Activated naive CD4-positive, alpha-beta T cell treated with anti-CD3 and anti-CD28 coated beads for 36 hours (primary cell): ENCODE measurements around the gene CNOT2. TPM values are rescaled to one million over a fixed set of nuclear protein-coding genes. Genes with fewer than 3 reads are reported as not detected.
"Not testable (repeated sequence)": the region's sequence is repeated elsewhere in the genome, so short reads cannot be mapped to it uniquely, and the experiment has no call there.

Experiments
- CTCF ChIA-PET: fragments of 350-600 bp; sonication (Branson Sonifier 250); formaldehyde crosslinking; loops from one replicate; lab custom pipeline; 2021; ENCODE audit warnings: antibody characterized with exemption; lab: Charles Lee
- DNase-seq: peaks from one replicate; pipeline ENCODE4 v3.0.0-alpha.2; 2020
- H3K27ac Mint-ChIP-seq: one replicate; pipeline ENCODE4 v1.8.0; 2021; ENCODE audit warnings: mild to moderate bottlenecking, mixed read lengths
- H3K27me3 Mint-ChIP-seq: one replicate; pipeline ENCODE4 v1.8.0; 2021; ENCODE audit warnings: low read depth, mixed read lengths
- H3K36me3 Mint-ChIP-seq: one replicate; pipeline ENCODE4 v1.8.0; 2021; ENCODE audit warnings: low read depth, mixed read lengths
- H3K4me1 Mint-ChIP-seq: one replicate; pipeline ENCODE4 v1.8.0; 2021; ENCODE audit warnings: low read depth, mixed read lengths
- H3K4me3 Mint-ChIP-seq: one replicate; pipeline ENCODE4 v1.8.0; 2021; ENCODE audit warnings: mild to moderate bottlenecking, moderate library complexity, mixed read lengths
- H3K9me3 Mint-ChIP-seq: one replicate; pipeline ENCODE4 v1.8.0; 2021; ENCODE audit warnings: mixed read lengths
- intact Hi-C: fragments of 100-400 bp; cut with micrococcal nuclease; formaldehyde crosslinking; loops from one replicate; pipeline ENCODE4 v1.15.1; 2023
- total RNA-seq, 2 experiments: library from RNA; stranded (reverse); gene quantifications; one replicate each; pipeline ENCODE4 v1.2.3, GENCODE V29; 2021

Gene CNOT2
- total RNA-seq, 2 experiments from 2014 or later: 66.0 to 66.2 TPM

DNA sequence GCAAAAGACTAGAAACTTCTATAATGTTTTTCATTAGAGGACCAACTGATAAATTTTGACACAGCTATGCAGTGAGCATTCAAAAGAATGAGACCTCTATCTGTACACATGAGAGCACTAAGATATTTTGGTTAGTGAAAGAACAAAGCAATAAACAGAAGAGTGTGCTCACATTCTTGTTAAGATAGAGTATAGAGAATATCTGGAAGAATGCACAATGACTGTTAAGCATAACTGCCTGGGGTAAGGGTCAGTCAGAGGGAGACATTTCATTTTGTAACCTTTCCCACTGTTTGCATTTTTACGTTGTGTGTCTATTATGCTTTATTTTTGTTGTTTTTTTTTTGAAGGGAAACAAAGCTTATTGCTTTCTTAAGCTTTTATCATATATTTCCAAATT is 143.5 kb downstream of the CNOT2 start:
- no peak overlapping the region for H3K4me3 Mint-ChIP-seq
- no peaks in the 10 kb centered on the region for H3K4me1 Mint-ChIP-seq
- peaks cover 4% of the 10 kb centered on the region for H3K36me3 Mint-ChIP-seq
- DNase-seq: no peak
- H3K27ac Mint-ChIP-seq: no peak overlapping the region
- H3K27me3 Mint-ChIP-seq: no peaks in the 10 kb centered on the region
- intact Hi-C loops: no loop called here
- peaks cover 6% of the 10 kb centered on the region for H3K9me3 Mint-ChIP-seq
- CTCF ChIA-PET: no interaction called here

DNA sequence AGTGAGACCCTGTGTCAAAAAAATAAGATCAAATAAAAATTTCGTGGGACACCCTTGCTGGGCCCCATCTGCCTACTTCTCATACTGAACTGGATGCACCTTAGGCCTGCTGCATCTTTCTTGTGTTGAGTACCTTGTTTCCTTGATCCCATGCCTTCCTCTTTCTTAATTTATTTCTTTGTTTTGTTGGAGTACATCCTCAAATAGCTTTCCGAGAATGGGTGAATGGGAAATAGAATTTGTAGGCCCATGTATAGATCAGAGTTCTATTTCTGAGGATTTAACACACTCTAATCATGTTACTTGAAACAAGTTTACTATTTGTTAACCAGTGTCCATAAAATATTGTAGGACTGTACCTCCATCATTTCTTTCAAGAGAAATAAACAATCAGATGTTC is 146.4 kb downstream of the CNOT2 start:
- H3K9me3 Mint-ChIP-seq: peaks cover 6% of the 10 kb centered on the region
- CTCF ChIA-PET: no interaction called here
- H3K27me3 Mint-ChIP-seq: no peaks in the 10 kb centered on the region
- H3K4me3 Mint-ChIP-seq: no peak overlapping the region
- no peak for DNase-seq
- intact Hi-C loops: no loop called here
- H3K36me3 Mint-ChIP-seq: peaks cover 2% of the 10 kb centered on the region
- no peak overlapping the region for H3K27ac Mint-ChIP-seq
- H3K4me1 Mint-ChIP-seq: no peaks in the 10 kb centered on the region

DNA sequence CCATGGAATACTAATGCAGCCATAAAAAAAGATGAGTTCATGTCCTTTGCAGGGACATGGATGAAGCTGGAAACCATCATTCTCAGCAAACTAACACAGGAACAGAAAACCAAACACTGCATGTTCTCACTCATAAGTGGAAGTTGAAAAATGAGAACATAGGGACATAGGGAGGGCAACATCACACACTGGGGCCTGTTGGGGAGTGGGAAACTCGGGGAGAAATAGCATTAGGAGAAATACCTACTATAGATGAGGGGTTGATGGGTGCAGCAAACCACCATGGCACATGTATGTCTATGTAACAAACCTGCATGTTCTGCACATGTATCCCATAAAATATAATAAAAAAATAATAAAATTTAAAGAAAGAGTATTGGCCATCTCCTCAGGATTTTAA is 149.4 kb downstream of the CNOT2 start:
- not testable (repeated sequence) for DNase-seq, H3K9me3 Mint-ChIP-seq, H3K27ac Mint-ChIP-seq

DNA sequence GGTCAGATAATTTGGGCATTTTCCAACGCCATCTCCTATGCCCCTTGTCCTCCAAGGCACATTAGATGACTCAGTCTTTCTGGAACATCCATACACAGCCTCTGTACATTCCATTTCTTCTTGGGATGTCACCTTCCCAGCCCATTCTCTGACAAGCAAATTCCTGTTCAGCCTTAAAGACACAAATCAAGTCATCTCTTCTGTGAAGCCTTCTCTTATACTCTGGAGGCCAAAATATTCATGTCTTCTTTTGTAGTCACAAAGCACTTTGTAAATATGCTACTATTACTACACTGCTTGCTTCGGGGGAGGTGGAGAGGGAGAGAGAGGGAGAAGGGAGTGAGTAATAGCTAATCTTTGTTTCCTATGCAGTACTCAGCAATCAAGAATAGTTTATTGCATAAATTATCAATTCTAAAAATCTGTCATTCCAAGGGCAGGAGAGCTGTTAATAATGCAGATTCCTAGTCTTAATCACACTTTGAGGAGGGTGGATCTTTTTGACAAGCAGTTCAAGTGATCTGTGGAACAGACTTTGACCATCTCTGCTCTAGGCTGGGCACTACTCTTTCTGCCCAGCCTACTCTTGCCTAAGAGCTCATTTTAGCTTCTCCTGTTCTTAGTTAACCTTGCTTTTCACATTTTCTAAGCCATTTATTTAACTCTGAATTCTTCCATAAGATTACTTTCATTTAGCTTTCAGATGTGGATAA is 150.7 kb downstream of the CNOT2 start:
- Mint-ChIP-seq H3K9me3 (peaks cover 4% of the 10 kb centered on the region), H3K27ac (no peak overlapping the region), H3K27me3 (no peaks in the 10 kb centered on the region), H3K36me3 (peaks cover 2% of the 10 kb centered on the region), H3K4me1 (no peaks in the 10 kb centered on the region), H3K4me3 (no peak overlapping the region)
- DNase-seq: no peak
- intact Hi-C loops: no loop called here
- CTCF ChIA-PET: no interaction called here

More for the DNA sequence above, 149.4 kb downstream of the CNOT2 start:
- CTCF ChIA-PET, H3K4me1 Mint-ChIP-seq, H3K27me3 Mint-ChIP-seq, intact Hi-C loops, H3K36me3 Mint-ChIP-seq, H3K4me3 Mint-ChIP-seq: not testable (repeated sequence)

DNA sequence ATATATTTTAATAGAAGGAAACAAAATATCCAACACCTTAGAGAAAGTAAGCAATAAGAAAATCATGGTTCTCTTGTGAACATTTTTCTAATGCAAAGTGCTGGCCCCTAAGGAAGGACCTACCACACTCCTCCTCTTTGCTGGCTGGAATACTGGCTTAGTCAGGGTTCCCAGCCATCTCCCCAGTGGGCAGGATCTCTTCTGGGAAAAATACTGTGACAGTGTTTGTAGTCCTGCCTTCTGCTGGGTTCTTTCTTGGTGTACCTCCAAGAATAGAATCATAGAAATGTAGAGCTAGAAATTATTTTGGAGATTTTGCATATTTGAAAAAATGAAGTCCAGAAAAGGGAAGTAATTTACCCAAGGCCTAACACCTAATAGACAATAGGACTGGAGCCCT is 154.8 kb downstream of the CNOT2 start:
- Mint-ChIP-seq H3K27ac (no peak overlapping the region), H3K9me3 (no peaks in the 10 kb centered on the region), H3K27me3 (no peaks in the 10 kb centered on the region), H3K4me3 (no peak overlapping the region), H3K4me1 (no peaks in the 10 kb centered on the region), H3K36me3 (peaks cover 11% of the 10 kb centered on the region)
- CTCF ChIA-PET: no interaction called here
- intact Hi-C loops: no loop called here
- DNase-seq: no peak

DNA sequence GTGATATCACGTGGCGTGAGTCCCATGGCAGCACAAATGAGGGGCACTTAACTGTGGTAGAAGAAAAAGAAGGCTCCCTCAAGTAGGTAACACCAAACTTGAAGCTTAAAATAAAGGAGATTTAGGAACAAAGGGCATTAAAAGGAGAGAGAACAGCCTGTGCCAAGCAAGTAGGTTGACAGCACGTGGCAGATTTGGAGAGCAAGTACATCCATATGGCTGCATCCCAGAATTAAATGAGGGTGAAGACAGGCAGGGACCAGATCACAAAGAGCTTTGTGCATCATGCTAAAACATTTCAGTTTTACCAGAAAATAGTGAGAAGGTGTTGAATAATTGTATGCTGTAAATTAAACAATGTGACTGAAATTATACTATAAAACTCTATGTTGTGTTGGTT is 155.6 kb downstream of the CNOT2 start:
- Mint-ChIP-seq H3K27me3 (no peaks in the 10 kb centered on the region), H3K4me3 (no peak overlapping the region), H3K36me3 (peaks cover 11% of the 10 kb centered on the region), H3K4me1 (no peaks in the 10 kb centered on the region), H3K27ac (no peak overlapping the region), H3K9me3 (no peaks in the 10 kb centered on the region)
- intact Hi-C loops: no loop called here
- no peak for DNase-seq
- CTCF ChIA-PET: no interaction called here

DNA sequence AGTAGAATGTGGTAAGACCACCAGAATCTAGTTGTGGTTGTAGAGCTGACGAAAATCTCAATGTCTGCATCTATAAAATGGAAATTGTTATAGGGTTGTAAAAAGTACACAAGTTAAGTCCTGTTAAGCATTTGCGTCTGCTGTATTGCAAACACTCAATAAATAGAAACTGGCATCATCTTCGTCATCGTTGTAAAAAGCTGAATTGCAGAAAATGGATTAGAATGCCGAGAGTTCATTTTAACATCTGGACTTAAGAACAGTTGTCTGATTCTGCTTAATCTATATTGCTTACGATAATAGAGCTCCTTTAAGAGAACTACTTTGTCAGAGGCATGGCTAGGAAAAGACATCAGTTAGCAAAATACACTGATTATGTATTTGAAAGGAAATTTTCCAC is 156.1 kb downstream of the CNOT2 start:
- no peak for DNase-seq
- Mint-ChIP-seq H3K4me1 (no peaks in the 10 kb centered on the region), H3K36me3 (peaks cover 11% of the 10 kb centered on the region), H3K27ac (no peak overlapping the region), H3K4me3 (no peak overlapping the region), H3K27me3 (no peaks in the 10 kb centered on the region), H3K9me3 (no peaks in the 10 kb centered on the region)
- CTCF ChIA-PET: no interaction called here
- intact Hi-C loops: no loop called here

DNA sequence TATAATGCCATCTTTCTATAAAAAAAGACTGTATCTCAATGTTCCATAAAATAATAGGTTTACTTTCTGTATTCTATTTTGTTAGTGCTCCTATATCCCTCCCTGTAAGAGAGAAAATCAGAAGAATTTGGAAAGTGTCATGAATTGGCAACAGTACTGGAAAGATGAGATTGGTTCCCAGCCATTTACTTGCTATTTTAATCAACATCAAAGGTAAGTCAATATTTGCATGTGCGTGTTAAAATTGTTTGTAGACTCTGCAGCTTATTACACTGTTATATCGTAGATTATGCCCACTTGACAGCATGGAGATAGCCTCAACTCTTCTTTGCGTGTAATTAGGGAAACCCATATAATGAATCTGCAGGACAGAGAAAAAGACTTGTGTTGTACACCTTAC is 156.9 kb downstream of the CNOT2 start:
- no peaks in the 10 kb centered on the region for H3K4me1 Mint-ChIP-seq
- intact Hi-C loops: no loop called here

DNA sequence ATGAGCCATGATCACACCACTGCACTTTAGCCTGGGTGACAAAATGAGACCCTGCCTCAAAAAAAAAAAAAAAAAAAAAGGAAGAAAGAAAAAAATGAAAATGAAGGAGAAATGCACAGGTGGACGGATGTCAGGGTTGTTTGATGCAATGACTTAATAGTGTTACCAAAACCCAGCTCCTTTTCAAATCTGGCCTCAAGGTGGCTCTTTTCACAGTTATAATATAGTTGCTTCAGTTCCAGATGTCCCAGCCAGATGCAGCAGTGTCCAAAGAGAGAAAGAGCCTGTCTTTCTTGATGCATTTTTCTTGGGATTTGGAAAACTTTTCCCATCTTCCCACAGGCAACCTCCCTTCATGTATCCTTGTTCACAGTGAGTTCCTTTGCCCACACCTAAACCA is 159.4 kb downstream of the CNOT2 start:
- DNase-seq: no peak
- intact Hi-C loops: no loop called here
- Mint-ChIP-seq H3K4me3 (no peak overlapping the region), H3K36me3 (peaks cover 11% of the 10 kb centered on the region), H3K27me3 (no peaks in the 10 kb centered on the region), H3K27ac (no peak overlapping the region), H3K4me1 (no peaks in the 10 kb centered on the region), H3K9me3 (no peaks in the 10 kb centered on the region)
- CTCF ChIA-PET: interaction anchor here (0.7 kb wide), 1 partner anchor 34 kb away, joined by 5 read pairs; no protein-coding TSS in a partner anchor

More for the DNA sequence above, 156.9 kb downstream of the CNOT2 start:
- CTCF ChIA-PET: no interaction called here
- H3K27me3 Mint-ChIP-seq: no peaks in the 10 kb centered on the region
- no peak overlapping the region for H3K27ac Mint-ChIP-seq
- H3K4me3 Mint-ChIP-seq: no peak overlapping the region
- no peaks in the 10 kb centered on the region for H3K9me3 Mint-ChIP-seq
- no peak for DNase-seq
- peaks cover 11% of the 10 kb centered on the region for H3K36me3 Mint-ChIP-seq

DNA sequence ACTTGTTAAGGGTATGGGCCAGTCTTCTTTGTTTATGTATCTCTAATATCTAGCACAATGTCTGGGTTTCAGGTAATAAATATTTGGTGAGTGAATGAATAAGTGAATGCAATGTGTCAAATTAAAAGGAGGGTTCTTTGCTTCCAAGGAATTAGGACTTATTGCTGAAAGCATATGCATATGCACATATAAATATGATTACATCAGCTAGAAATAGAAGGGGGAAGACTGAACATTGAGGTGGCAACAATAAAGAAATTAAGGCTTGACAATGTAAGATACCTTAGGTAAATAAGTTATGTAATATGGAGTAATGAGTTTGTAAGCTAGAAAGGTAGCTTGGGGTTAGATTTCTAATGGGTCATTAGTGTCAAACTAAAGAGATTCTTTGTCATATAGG is 160.6 kb downstream of the CNOT2 start:
- no peak for DNase-seq
- H3K27me3 Mint-ChIP-seq: no peaks in the 10 kb centered on the region
- CTCF ChIA-PET: no interaction called here
- H3K27ac Mint-ChIP-seq: no peak overlapping the region
- no peaks in the 10 kb centered on the region for H3K4me1 Mint-ChIP-seq
- H3K9me3 Mint-ChIP-seq: no peaks in the 10 kb centered on the region
- H3K36me3 Mint-ChIP-seq: peaks cover 11% of the 10 kb centered on the region
- intact Hi-C loops: no loop called here
- H3K4me3 Mint-ChIP-seq: no peak overlapping the region

Other genes starting within 250 kb of the CNOT2 start
- gene KCNMB4, start 122.9 kb downstream of the CNOT2 start, total RNA-seq: under 1 TPM; 0.54 to 0.60 TPM